Spleen (tissue), 11 donors: ENCODE measurements around the gene ELAVL4. TPM values are rescaled to one million over a fixed set of nuclear protein-coding genes. Genes with fewer than 3 reads are reported as not detected.

Experiments used
- DNase-seq: peaks from one replicate; pipeline ENCODE4 v3.0.0-alpha.2; 2020
- H3K27ac ChIP-seq, 8 donors: fragments of 200-600 bp; sonication (generic) in 7 of 8; 1 replicate in 4 of 8; 2 replicates in 4 of 8; pipeline versions ENCODE4 v1.5.0 to v1.8.0; 2016 to 2021; ENCODE audit warnings: inconsistent platforms in 4 of 8, mild to moderate bottlenecking in 4 of 8, moderate library complexity in 1 of 8
- H3K27me3 ChIP-seq, 7 donors: fragments of 200-600 bp; sonication (generic) in 6 of 7; replicated peaks in 1 of 7; 1 replicate in 4 of 7; 2 replicates in 3 of 7; pipeline versions ENCODE4 v1.5.0 to v1.8.0; 2016 to 2021; ENCODE audit warnings: inconsistent platforms in 3 of 7, mild to moderate bottlenecking in 1 of 7
- H3K36me3 ChIP-seq, 6 donors: fragments of 200-600 bp; sonication (generic) in 5 of 6; 1 replicate in 4 of 6; 2 replicates in 2 of 6; pipeline versions ENCODE4 v1.5.0 to v1.8.0; 2016 to 2021; ENCODE audit warnings: inconsistent platforms in 2 of 6
- H3K4me1 ChIP-seq, 6 donors: fragments of 200-600 bp; sonication (generic) in 5 of 6; 1 replicate in 3 of 6; 2 replicates in 3 of 6; pipeline versions ENCODE4 v1.5.0 to v1.8.0; 2016 to 2021; ENCODE audit warnings: inconsistent platforms in 3 of 6
- H3K4me3 ChIP-seq, 8 donors: fragments of 200-600 bp; sonication (generic) in 7 of 8; 1 replicate in 4 of 8; 2 replicates in 4 of 8; pipeline versions ENCODE4 v1.5.0 to v1.8.0; 2016 to 2021; ENCODE audit warnings: inconsistent platforms in 4 of 8, mild to moderate bottlenecking in 4 of 8, moderate library complexity in 2 of 8
- H3K9me3 ChIP-seq, 8 donors: fragments of 200-600 bp; sonication (generic) in 7 of 8; 1 replicate in 4 of 8; 2 replicates in 4 of 8; pipeline versions ENCODE4 v1.5.0 to v1.8.0; 2016 to 2021; ENCODE audit warnings: inconsistent platforms in 4 of 8
- POLR2A ChIP-seq, 3 donors: fragments of 450-650 bp; IDR thresholded peaks; one replicate each; pipeline ENCODE4 v1.5.1; 2017; ENCODE audit warnings: antibody characterized with exemption in 3 of 3, mild to moderate bottlenecking in 1 of 3
- POLR2AphosphoS5 ChIP-seq, 3 donors: sonication (generic); formaldehyde crosslinking; IDR thresholded peaks; one replicate each; pipeline ENCODE4 v1.5.1; 2017; ENCODE audit warnings: antibody characterized with exemption in 3 of 3
- WGBS, 5 donors: extraction: QIAGEN DNeasy Blood & Tissue Kit in 3 of 5; methylation state at CpG; one replicate each; pipeline versions ENCODE4 v1.1.5 to v1.1.7; 2013 to 2018; 5-methylcytosine and 5-hydroxymethylcytosine counted together
- intact Hi-C: fragments of 100-400 bp; cut with DNase I; formaldehyde crosslinking; loops from one replicate; pipeline ENCODE4 v1.15.0; 2023; ENCODE audit warnings: low total_unique reads
- polyA plus RNA-seq, 3 donors: library from polyadenylated mRNA; stranded (reverse); fragments of 200-250 nt; gene quantifications; one replicate each; pipeline ENCODE4 v1.2.1, GENCODE V29; 2013
- total RNA-seq, 7 donors: library from RNA; depleted of rRNA in 3 of 7; stranded (reverse); fragments of >200 nt in 3 of 7; fragmentation: NEBNext Ultra II Directional in 4 of 7; extraction: Animal tissue kit (Norgen Biotek cat#: 25700) in 4 of 7; gene quantifications; one replicate each; pipeline versions ENCODE4 v1.1.0 to v1.2.1, GENCODE V29; 2016 to 2021
- TF ChIP-seq, protein P1 (sequence below), 11 experiments: fragments of 200-600 bp in 7 of 11; fragments of 450-650 bp in 4 of 11; sonication (generic) in 4 of 11; IDR thresholded peaks in 8 of 11; conservative IDR thresholded peaks in 3 of 11; 1 replicate in 7 of 11; 2 replicates in 4 of 11; pipeline versions ENCODE4 v1.4.0 to v1.8.0; 2016 to 2021; ENCODE audit warnings: antibody characterized with exemption in 11 of 11, inconsistent platforms in 4 of 11, mild to moderate bottlenecking in 1 of 11
- donor health status: healthy with polysubstance abuse.
- donor health status: DM: no; HTN: no; CAD: no; lungs with moderate emphysema.
- donor health status: DM: no; HTN: no; CAD: no.
- donor health status: Bipolar disorder and iron deficiency.
- donor health status: healthy.
- donor health status: DM: no; HTN: no; CAD: no.
- donor health status: DM: yes; HTN: yes; CAD: no.

Gene ELAVL4
- total and polyA plus RNA-seq, 10 donors = 0.07 to 1.0 (median 0.47) TPM; not detected in 6

DNA sequence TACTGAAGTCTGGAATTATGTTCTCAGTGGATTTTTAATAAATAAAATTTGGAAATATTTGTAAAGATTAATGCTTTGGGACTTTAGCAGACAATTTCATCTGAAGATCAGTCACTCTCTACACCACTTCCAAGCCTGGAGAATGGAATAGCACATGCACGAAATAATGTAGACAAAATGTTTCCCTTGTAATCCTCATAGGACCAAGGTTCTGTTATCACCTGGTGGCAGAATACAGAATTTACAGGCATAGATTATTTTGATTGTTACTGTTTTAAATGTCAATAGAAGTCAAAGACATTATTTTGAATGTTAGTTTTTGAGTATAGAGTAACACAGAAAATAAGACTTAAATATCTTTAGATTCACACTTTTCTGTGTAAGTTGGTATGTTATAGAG, 9.1 kb upstream of the ELAVL4 start:
- H3K27me3 ChIP-seq = peaks cover 0 to 6% (median 0%) of the 10 kb centered on the region in 7 donors
- no peak for DNase-seq
- no peaks in the 10 kb centered on the region for H3K4me1 ChIP-seq
- intact Hi-C loops = no loop called here
- TF ChIP-seq, protein P1, sequence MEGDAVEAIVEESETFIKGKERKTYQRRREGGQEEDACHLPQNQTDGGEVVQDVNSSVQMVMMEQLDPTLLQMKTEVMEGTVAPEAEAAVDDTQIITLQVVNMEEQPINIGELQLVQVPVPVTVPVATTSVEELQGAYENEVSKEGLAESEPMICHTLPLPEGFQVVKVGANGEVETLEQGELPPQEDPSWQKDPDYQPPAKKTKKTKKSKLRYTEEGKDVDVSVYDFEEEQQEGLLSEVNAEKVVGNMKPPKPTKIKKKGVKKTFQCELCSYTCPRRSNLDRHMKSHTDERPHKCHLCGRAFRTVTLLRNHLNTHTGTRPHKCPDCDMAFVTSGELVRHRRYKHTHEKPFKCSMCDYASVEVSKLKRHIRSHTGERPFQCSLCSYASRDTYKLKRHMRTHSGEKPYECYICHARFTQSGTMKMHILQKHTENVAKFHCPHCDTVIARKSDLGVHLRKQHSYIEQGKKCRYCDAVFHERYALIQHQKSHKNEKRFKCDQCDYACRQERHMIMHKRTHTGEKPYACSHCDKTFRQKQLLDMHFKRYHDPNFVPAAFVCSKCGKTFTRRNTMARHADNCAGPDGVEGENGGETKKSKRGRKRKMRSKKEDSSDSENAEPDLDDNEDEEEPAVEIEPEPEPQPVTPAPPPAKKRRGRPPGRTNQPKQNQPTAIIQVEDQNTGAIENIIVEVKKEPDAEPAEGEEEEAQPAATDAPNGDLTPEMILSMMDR (IDR thresholded peaks at IDR 0.05 in 8 of 11, conservative IDR thresholded peaks at IDR 0.05 in 3 of 11) = no peak
- TF ChIP-seq POLR2AphosphoS5 (IDR thresholded peaks at IDR 0.05) = no peak
- TF ChIP-seq POLR2A (IDR thresholded peaks at IDR 0.05) = no peak
- no peak overlapping the region for H3K27ac ChIP-seq
- H3K36me3 ChIP-seq = no peaks in the 10 kb centered on the region
- WGBS, 5 donors = 80 to 87% (median 82%) methylated on average over 1 of the region's 1 CpG
- no peak overlapping the region for H3K4me3 ChIP-seq
- no peaks in the 10 kb centered on the region for H3K9me3 ChIP-seq

DNA sequence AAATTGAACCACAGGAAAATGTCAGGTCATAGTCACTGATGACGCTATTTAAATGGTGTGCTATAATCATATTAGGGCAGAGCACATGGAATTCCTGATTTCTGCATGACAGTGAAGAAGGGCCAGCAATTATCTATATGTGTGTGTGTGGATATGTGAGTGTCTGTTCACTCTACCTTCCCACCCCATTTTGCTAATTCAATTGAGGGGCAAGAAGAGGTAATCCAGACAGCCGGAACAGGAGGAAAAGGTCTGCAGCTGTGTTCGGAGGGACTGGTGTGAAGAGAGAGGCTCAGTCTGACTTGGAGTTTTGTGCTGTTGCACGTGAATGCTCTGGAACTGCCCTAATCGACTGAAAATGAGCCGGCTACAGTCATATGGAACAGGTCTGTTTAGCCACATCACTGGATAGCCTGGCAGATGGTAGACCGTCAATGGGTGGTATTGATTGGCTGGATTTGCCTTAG, 5.1 kb upstream of the ELAVL4 start:
- peaks cover 0 to 31% (median 0%) of the 10 kb centered on the region in 7 donors for H3K27me3 ChIP-seq
- H3K4me3 ChIP-seq = no peak overlapping the region
- no peaks in the 10 kb centered on the region for H3K4me1 ChIP-seq
- TF ChIP-seq POLR2A (IDR thresholded peaks at IDR 0.05) = no peak
- TF ChIP-seq POLR2AphosphoS5 (IDR thresholded peaks at IDR 0.05) = no peak
- TF ChIP-seq, protein P1 (IDR thresholded peaks at IDR 0.05 in 8 of 11, conservative IDR thresholded peaks at IDR 0.05 in 3 of 11) = no peak
- no peak for DNase-seq
- no peaks in the 10 kb centered on the region for H3K36me3 ChIP-seq
- intact Hi-C loops = no loop called here
- no peaks in the 10 kb centered on the region for H3K9me3 ChIP-seq
- 77 to 85% (median 82%) methylated on average over 7 of the region's 7 CpGs for WGBS, 5 donors
- H3K27ac ChIP-seq = no peak overlapping the region

DNA sequence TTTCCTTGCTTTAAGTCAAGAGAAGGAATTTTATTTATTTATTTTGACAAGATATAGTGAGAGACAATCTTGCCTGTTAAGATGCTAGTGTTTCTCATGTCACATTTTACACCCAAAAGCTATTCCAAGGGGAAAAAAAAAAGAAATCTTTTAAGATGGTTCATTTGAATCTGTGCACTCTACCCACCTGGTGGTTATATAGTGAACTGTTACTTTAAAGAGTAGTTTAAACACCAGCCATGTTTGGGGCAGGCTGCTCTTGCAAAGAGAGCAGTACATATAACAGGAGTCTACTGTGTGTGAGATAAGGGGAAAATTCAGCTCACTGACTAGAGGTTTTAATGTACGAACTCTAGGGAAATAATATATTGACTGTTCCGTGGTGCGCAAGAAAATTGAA, 3.3 kb upstream of the ELAVL4 start:
- no peaks in the 10 kb centered on the region for H3K36me3 ChIP-seq
- TF ChIP-seq POLR2A (IDR thresholded peaks at IDR 0.05) (no peak), POLR2AphosphoS5 (IDR thresholded peaks at IDR 0.05) (no peak)
- TF ChIP-seq, protein P1 (IDR thresholded peaks at IDR 0.05 in 8 of 11, conservative IDR thresholded peaks at IDR 0.05 in 3 of 11) = peak in 1 of 11 experiments; percentile 10
- no peak overlapping the region for H3K27ac ChIP-seq
- no peaks in the 10 kb centered on the region for H3K9me3 ChIP-seq
- peaks cover 0 to 13% (median 6%) of the 10 kb centered on the region in 6 donors for H3K4me1 ChIP-seq
- intact Hi-C loops = no loop called here
- WGBS, 5 donors = 82 to 97% (median 92%) methylated on average over 3 of the region's 3 CpGs
- peaks cover 0 to 49% (median 7%) of the 10 kb centered on the region in 7 donors for H3K27me3 ChIP-seq
- no peak for DNase-seq
- H3K4me3 ChIP-seq = no peak overlapping the region

DNA sequence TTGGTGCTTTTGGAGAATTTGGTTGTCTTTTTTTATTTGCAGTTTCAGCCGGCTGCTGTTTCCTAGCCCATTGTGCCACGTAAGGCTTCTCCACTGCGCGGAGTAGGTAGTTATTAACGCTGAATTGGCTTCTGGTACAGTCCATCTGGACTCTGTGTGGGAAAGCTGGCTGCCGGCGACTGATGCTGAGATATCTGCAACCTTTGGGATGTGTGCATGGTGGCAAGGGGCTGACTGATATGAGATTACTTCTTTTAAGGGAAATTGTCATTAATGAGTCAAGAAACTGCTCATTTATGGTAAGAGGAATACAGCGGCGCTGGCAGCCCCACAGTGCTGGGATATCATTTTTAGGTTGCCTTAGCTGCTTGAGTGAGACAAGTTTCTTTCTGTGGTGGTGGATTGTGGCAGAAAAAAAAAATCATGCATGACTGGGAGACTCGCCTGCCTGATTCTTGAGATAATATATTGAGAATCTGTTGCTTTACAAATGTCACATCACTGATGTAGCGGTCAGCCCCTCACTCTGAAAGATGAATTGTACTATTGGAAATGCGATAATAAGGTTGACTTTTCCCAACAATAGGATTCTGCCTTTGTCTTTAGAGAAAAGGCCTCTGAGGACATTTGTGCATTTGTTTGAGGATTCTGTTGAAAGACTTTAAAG, 2.5 kb upstream of the ELAVL4 start:
- TF ChIP-seq POLR2AphosphoS5 (IDR thresholded peaks at IDR 0.05) (no peak), POLR2A (IDR thresholded peaks at IDR 0.05) (no peak)
- TF ChIP-seq, protein P1 (IDR thresholded peaks at IDR 0.05 in 8 of 11, conservative IDR thresholded peaks at IDR 0.05 in 3 of 11) = no peak
- intact Hi-C loops = no loop called here
- no peak for DNase-seq
- no peaks in the 10 kb centered on the region for H3K9me3 ChIP-seq
- H3K4me3 ChIP-seq = no peak overlapping the region
- no peak overlapping the region for H3K27ac ChIP-seq
- peaks cover 0 to 18% (median 10%) of the 10 kb centered on the region in 6 donors for H3K4me1 ChIP-seq
- 89 to 93% (median 92%) methylated on average over 12 of the region's 12 CpGs for WGBS, 5 donors
- no peaks in the 10 kb centered on the region for H3K36me3 ChIP-seq
- H3K27me3 ChIP-seq = peaks cover 0 to 57% (median 15%) of the 10 kb centered on the region in 7 donors
